Smooth muscle cell (in vitro differentiated cells): ENCODE results near the gene TUBE1. TPM values are rescaled to one million over a fixed set of nuclear protein-coding genes. Genes with fewer than 3 reads are reported as not detected.

Experiments
- DNase-seq: peaks from one replicate; lab custom pipeline; 2025; ENCODE audit not compliant: unreplicated experiment; lab: John Stamatoyannopoulos, UW
- H2AFZ ChIP-seq: fragments of 200-600 bp; sonication (generic); 2 replicates; pipeline ENCODE4 v1.6.0; 2016; ENCODE audit warnings: antibody characterized with exemption, low read depth, mild to moderate bottlenecking
- H3F3A ChIP-seq: fragments of 200-600 bp; sonication (generic); 2 replicates; pipeline ENCODE4 v1.6.0; 2017; ENCODE audit warnings: antibody characterized with exemption, low read depth
- H3K27ac ChIP-seq: fragments of 200-600 bp; sonication (generic); 2 replicates; pipeline ENCODE4 v1.5.1; 2016; ENCODE audit warnings: low read depth, mild to moderate bottlenecking
- H3K27me3 ChIP-seq: fragments of 200-600 bp; sonication (generic); 2 replicates; pipeline ENCODE4 v1.6.1; 2016; ENCODE audit warnings: low read depth, mild to moderate bottlenecking
- H3K36me3 ChIP-seq: fragments of 200-600 bp; sonication (generic); 2 replicates; pipeline ENCODE4 v1.5.1; 2016; ENCODE audit warnings: low read depth
- H3K4me1 ChIP-seq: fragments of 200-600 bp; sonication (generic); 2 replicates; pipeline ENCODE4 v1.5.1; 2016; ENCODE audit warnings: low read depth
- H3K4me2 ChIP-seq: fragments of 200-600 bp; sonication (generic); 2 replicates; pipeline ENCODE4 v1.6.0; 2016; ENCODE audit warnings: mild to moderate bottlenecking
- H3K4me3 ChIP-seq: fragments of 200-600 bp; sonication (generic); 2 replicates; pipeline ENCODE4 v1.5.1; 2016; ENCODE audit warnings: mild to moderate bottlenecking
- H3K79me2 ChIP-seq: fragments of 200-600 bp; sonication (generic); 2 replicates; pipeline ENCODE4 v1.6.0; 2016; ENCODE audit warnings: low read depth, mild to moderate bottlenecking
- H3K9ac ChIP-seq: fragments of 200-600 bp; sonication (generic); 2 replicates; pipeline ENCODE4 v1.6.0; 2016; ENCODE audit warnings: low read depth
- H3K9me3 ChIP-seq: fragments of 200-600 bp; sonication (generic); replicated peaks from 2 replicates; pipeline ENCODE4 v1.5.1; 2016; ENCODE audit warnings: low read depth
- H4K20me1 ChIP-seq: fragments of 200-600 bp; sonication (generic); 2 replicates; pipeline ENCODE4 v1.6.0; 2016; ENCODE audit warnings: low read depth
- CTCF ChIP-seq: fragments of 200-600 bp; sonication (generic); IDR thresholded peaks from 2 replicates; pipeline ENCODE4 v1.5.1; 2017; ENCODE audit warnings: borderline replicate concordance, mild to moderate bottlenecking, antibody characterized with exemption; ENCODE audit not compliant: insufficient read depth, poor library complexity, severe bottlenecking
- WGBS: methylation state at CpG from one replicate; pipeline ENCODE4 v1.1.7; 2016; ENCODE audit warnings: low lambda C conversion rate; 5-methylcytosine and 5-hydroxymethylcytosine counted together
- polyA plus RNA-seq: library from polyadenylated mRNA; unstranded; fragments of >200 nt; fragmentation: Nextera tagmentation; extraction: Ambion mirVana; gene quantifications from 2 replicates; pipeline ENCODE4 v1.2.1, GENCODE V29; 2016
- total RNA-seq: library from RNA; depleted of rRNA; stranded (reverse); fragments of >200 nt; gene quantifications from 2 replicates; pipeline ENCODE4 v1.2.3, GENCODE V29; 2014

The TUBE1 gene
- total and polyA plus RNA-seq, 2 experiments from 2014 or later, result 9.9 to 11.6 TPM

GRCh38 chr6:112039431-112039770 lies 47.9 kb downstream of the TUBE1 start:
- Histone ChIP-seq H3K9me3 (no peaks in the 10 kb centered on the region), H3K4me3 (no peak overlapping the region)
- TF ChIP-seq CTCF, result no peak

GRCh38 chr6:112038756-112039430 lies 48.4 kb downstream of the TUBE1 start:
- peak overlapping the region; percentile 84 for H3K27ac ChIP-seq
- H2AFZ ChIP-seq, result peak overlapping the region; percentile 35
- no peak for DNase-seq
- H3K9me3 ChIP-seq, result no peaks in the 10 kb centered on the region
- no peak for TF ChIP-seq CTCF
- H3K79me2 ChIP-seq, result no peaks in the 10 kb centered on the region
- no peaks in the 10 kb centered on the region for H4K20me1 ChIP-seq
- WGBS, result 84% methylated on average over 15 of the region's 15 CpGs
- H3K27me3 ChIP-seq, result no peaks in the 10 kb centered on the region
- peaks cover 18% of the 10 kb centered on the region for H3F3A ChIP-seq
- H3K9ac ChIP-seq, result peak overlapping the region; percentile 76
- H3K36me3 ChIP-seq, result no peaks in the 10 kb centered on the region
- peak overlapping the region; percentile 72 for H3K4me2 ChIP-seq
- no peak overlapping the region for H3K4me3 ChIP-seq
- H3K4me1 ChIP-seq, result peaks cover 9% of the 10 kb centered on the region

More at GRCh38 chr6:112039431-112039770, 47.9 kb downstream of the TUBE1 start:
- peak overlapping the region; percentile 72 for H3K4me2 ChIP-seq
- no peak overlapping the region for H3K9ac ChIP-seq
- no peaks in the 10 kb centered on the region for H3K36me3 ChIP-seq
- 65% methylated on average over 2 of the region's 2 CpGs for WGBS
- H3K79me2 ChIP-seq, result no peaks in the 10 kb centered on the region
- H3K27ac ChIP-seq, result peak overlapping the region; percentile 84
- H3K4me1 ChIP-seq, result peaks cover 9% of the 10 kb centered on the region
- no peak for DNase-seq
- no peaks in the 10 kb centered on the region for H4K20me1 ChIP-seq
- H3F3A ChIP-seq, result peaks cover 18% of the 10 kb centered on the region
- H2AFZ ChIP-seq, result peak overlapping the region; percentile 21
- no peaks in the 10 kb centered on the region for H3K27me3 ChIP-seq

- peak overlapping the region; percentile 72 for H3K4me2 ChIP-seq
- H2AFZ ChIP-seq, result peak overlapping the region; percentile 35
- WGBS, result 73% methylated on average over 5 of the region's 5 CpGs
- no peak for DNase-seq
- H4K20me1 ChIP-seq, result no peaks in the 10 kb centered on the region
- H3K4me3 ChIP-seq, result no peak overlapping the region
- no peaks in the 10 kb centered on the region for H3K36me3 ChIP-seq
- H3K9me3 ChIP-seq, result no peaks in the 10 kb centered on the region
- peaks cover 9% of the 10 kb centered on the region for H3K4me1 ChIP-seq
- no peaks in the 10 kb centered on the region for H3K27me3 ChIP-seq
- H3K9ac ChIP-seq, result peak overlapping the region; percentile 76
- no peak for TF ChIP-seq CTCF
- H3K79me2 ChIP-seq, result no peaks in the 10 kb centered on the region
- H3K27ac ChIP-seq, result peak overlapping the region; percentile 84
- H3F3A ChIP-seq, result peaks cover 18% of the 10 kb centered on the region
These were observed 49.0 kb downstream of the TUBE1 start for GRCh38 chr6:112038268-112038667.

GRCh38 chr6:112037783-112038216 lies 49.5 kb downstream of the TUBE1 start:
- peak; percentile 46 for DNase-seq
- H3K4me1 ChIP-seq, result peaks cover 8% of the 10 kb centered on the region

More at GRCh38 chr6:112037783-112038216, 49.5 kb downstream of the TUBE1 start:
- Histone ChIP-seq H4K20me1 (no peaks in the 10 kb centered on the region), H3K27ac (peak overlapping the region; percentile 84), H3F3A (peaks cover 18% of the 10 kb centered on the region), H3K9ac (peak overlapping the region; percentile 76), H3K4me2 (peak overlapping the region; percentile 77), H3K4me3 (no peak overlapping the region), H3K36me3 (no peaks in the 10 kb centered on the region), H3K79me2 (no peaks in the 10 kb centered on the region), H3K27me3 (no peaks in the 10 kb centered on the region), H2AFZ (no peak overlapping the region), H3K9me3 (no peaks in the 10 kb centered on the region)
- 9% methylated on average over 8 of the region's 8 CpGs for WGBS
- no peak for TF ChIP-seq CTCF
